Measurements from ENCODE around the gene MDH2. TPM values are rescaled to one million over a fixed set of nuclear protein-coding genes. Genes with fewer than 3 reads are reported as not detected.

MDH2 gene
- total and polyA plus RNA-seq, 10 of the 15 experiments (the other 5 are each of a cell fraction or from before 2014, with no cell fraction given): 106 to 530 (median 202) TPM

DNA sequence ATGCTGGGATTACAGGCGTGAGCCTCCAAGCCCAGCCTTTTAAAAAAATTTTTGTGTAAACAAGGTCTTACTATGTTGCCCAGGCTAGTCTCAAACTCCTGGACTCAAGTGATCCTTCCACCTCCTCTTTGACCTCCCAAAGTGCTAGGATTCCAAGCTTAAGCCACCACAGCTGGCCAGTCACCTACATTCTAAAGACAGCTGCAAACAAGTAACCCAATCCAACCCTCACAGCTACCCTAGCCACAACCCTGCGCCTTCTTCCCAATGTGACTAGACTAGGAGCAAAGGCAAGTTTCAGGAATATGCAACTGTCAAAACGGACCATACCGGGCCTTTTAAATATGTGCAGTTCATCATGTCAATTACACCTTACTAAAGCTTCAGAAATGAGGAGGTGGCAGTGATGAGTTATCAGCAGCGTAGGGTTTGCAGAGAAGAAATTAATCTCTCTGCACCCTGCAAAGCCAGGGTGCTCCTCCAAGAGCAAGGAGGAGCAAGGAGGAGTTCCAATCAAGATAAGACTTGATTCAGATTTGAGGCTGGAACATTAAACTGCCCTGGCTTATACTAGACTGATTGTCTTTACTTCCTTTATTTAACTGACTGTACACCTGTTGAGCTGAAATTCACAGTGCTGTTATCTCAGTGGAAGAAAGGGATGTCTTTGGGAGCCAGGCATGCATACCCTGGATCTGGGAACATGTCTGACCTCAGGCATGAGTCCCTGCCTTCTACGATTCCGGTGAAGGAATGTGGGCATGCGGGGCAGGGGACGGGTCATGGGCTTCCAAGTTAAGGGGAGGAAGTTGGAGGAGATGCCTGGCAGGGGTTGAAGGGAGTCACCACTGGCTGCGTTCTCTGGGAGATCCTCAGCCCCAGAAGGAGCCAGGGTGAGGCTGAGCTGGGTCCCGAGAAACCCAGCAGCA, 38.0 kb upstream of the MDH2 start:
- RAD21 ChIA-PET (ENCODE audit: unreplicated experiment): interaction anchor here (0.8 to 4.4 kb wide), 2 partner anchors 10 to 94 kb away, joined by 3 to 21 read pairs; no protein-coding TSS in a partner anchor
- 92% methylated on average over 11 of the region's 11 CpGs for WGBS (ENCODE audit: insufficient coverage, insufficient replicate concordance, low lambda C conversion rate, missing lambda C conversion rate)

More for the DNA sequence above, 38.0 kb upstream of the MDH2 start:
- Histone ChIP-seq H3K4me2 (ENCODE audit: control insufficient read depth, insufficient read depth) (no peak overlapping the region), H2AFZ (ENCODE audit: control insufficient read depth, low read depth, low read length) (no peak overlapping the region), H3K4me3 (no peak overlapping the region), H3K9ac (ENCODE audit: control insufficient read depth, insufficient read depth, low read length) (no peak overlapping the region), H3K79me2 (ENCODE audit: control insufficient read depth, insufficient read depth, low read length) (no peaks in the 10 kb centered on the region), H3K27me3 (replicated peaks in 1 of 2; ENCODE audit: control insufficient read depth in 2 of 2, insufficient read depth in 2 of 2, low read length in 1 of 2) (no peaks in the 10 kb centered on the region), H3K4me1 (ENCODE audit: control insufficient read depth, insufficient read depth, low read length) (peaks cover 19% of the 10 kb centered on the region), H3K27ac (ENCODE audit: control insufficient read depth, insufficient read depth) (no peak overlapping the region), H3K36me3 (ENCODE audit: control insufficient read depth in 2 of 2, insufficient read depth in 2 of 2, low read length in 1 of 2) (no peaks in the 10 kb centered on the region; a peak in 2 of 4 replicates), H4K20me1 (ENCODE audit: control insufficient read depth, insufficient read depth) (no peaks in the 10 kb centered on the region), H3K9me3 (replicated peaks; ENCODE audit: control insufficient read depth, insufficient read depth, low read length) (no peaks in the 10 kb centered on the region)
- TF ChIP-seq, protein P1, sequence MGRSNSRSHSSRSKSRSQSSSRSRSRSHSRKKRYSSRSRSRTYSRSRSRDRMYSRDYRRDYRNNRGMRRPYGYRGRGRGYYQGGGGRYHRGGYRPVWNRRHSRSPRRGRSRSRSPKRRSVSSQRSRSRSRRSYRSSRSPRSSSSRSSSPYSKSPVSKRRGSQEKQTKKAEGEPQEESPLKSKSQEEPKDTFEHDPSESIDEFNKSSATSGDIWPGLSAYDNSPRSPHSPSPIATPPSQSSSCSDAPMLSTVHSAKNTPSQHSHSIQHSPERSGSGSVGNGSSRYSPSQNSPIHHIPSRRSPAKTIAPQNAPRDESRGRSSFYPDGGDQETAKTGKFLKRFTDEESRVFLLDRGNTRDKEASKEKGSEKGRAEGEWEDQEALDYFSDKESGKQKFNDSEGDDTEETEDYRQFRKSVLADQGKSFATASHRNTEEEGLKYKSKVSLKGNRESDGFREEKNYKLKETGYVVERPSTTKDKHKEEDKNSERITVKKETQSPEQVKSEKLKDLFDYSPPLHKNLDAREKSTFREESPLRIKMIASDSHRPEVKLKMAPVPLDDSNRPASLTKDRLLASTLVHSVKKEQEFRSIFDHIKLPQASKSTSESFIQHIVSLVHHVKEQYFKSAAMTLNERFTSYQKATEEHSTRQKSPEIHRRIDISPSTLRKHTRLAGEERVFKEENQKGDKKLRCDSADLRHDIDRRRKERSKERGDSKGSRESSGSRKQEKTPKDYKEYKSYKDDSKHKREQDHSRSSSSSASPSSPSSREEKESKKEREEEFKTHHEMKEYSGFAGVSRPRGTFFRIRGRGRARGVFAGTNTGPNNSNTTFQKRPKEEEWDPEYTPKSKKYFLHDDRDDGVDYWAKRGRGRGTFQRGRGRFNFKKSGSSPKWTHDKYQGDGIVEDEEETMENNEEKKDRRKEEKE (IDR thresholded peaks at IDR 0.05): no peak
- TF ChIP-seq GABPA (IDR thresholded peaks at IDR 0.05; ENCODE audit: low read depth) (no peak), KAT2A (conservative IDR thresholded peaks at IDR 0.05; ENCODE audit: control insufficient read depth, low read depth, low read length) (no peak)
- DNase-seq (ENCODE audit: low read depth, low spot score) (no peak), FAIRE-seq (no peak), ATAC-seq (no peak)
- in situ Hi-C loops (cut with MboI): no loop called here
- SMC1A ChIA-PET (ENCODE audit: uncharacterized antibody, unreplicated experiment): interaction anchor here (0.8 to 1.9 kb wide), 2 partner anchors 11 to 94 kb away, joined by 3 to 12 read pairs; no protein-coding TSS in a partner anchor
- BruUV-seq (replicated peaks): no TSS peak
- intact Hi-C loops (cut with micrococcal nuclease; ENCODE audit: unreplicated experiment): loop anchor here (10.0 kb wide), 1 partner anchor 235 kb away; the partner anchor contains the start of gene CCL26
- POLR2A ChIA-PET: interaction anchor here (1.1 to 1.4 kb wide), 4 partner anchors 10 to 94 kb away, joined by 3 to 5 read pairs (median 4); no protein-coding TSS in a partner anchor
- CTCF ChIA-PET: interaction anchor here (0.8 to 2.8 kb wide), 4 partner anchors 10 to 145 kb away, joined by 3 to 21 read pairs (median 14); no protein-coding TSS in a partner anchor
